Measurements from ENCODE around the gene ARL8B.
"Not testable (repeated sequence)": the region's sequence is repeated elsewhere in the genome, so short reads cannot be mapped to it uniquely, and the experiment has no call there.

The ARL8B gene

DNA sequence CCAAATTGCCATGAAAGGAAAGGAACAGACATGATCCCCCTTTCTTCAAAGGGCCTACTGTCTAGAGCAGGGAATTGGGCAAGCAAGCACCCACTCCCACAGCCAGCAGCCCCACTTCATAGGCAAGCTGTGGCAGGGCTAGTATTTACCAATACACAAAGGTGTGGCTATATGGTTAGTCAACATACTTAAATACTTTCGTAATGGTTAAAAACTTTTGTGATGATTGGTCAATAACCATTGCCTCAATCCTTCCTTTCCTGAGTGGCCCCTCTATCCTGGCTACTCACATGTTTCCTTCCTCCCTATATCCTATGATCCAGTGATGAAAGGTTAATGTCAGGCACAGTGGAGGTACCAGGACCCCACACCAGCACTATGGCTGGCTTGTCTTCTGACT is 30.1 kb upstream of the ARL8B start:
- FAIRE-seq (no peak), DNase-seq (ENCODE audit: insufficient read length) (no peak)
- TF ChIP-seq POLR2A (IDR thresholded peaks at IDR 0.05; ENCODE audit: low read depth, low read length) (no peak), POLR2AphosphoS5 (IDR thresholded peaks at IDR 0.05; ENCODE audit: low read depth, low read length) (no peak), TAF1 (IDR thresholded peaks at IDR 0.05; ENCODE audit: borderline replicate concordance, low read depth, low read length) (no peak)

DNA sequence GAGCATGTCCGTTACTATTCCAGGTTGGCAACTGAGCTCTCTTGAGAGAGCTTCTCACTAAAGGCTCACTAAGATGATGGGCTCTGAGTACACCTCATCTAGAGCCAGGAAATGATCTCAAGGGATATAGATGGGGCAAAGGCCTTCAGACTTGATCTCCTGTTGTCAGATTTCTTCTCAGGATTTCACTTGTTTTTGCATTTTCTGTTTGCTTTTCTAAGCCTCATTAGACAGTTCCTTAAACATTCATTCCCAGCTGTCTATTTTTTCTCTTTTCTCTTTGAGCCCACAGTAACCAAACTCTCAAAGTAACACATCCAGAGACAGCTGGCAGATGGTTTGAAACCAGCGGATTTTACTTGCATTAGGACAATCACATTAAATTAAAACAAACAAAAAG is 28.4 kb upstream of the ARL8B start:
- no peak for DNase-seq (ENCODE audit: insufficient read length)
- TF ChIP-seq TAF1 (IDR thresholded peaks at IDR 0.05; ENCODE audit: borderline replicate concordance, low read depth, low read length) (no peak), POLR2A (IDR thresholded peaks at IDR 0.05; ENCODE audit: low read depth, low read length) (no peak), POLR2AphosphoS5 (IDR thresholded peaks at IDR 0.05; ENCODE audit: low read depth, low read length) (no peak)
- no peak for FAIRE-seq

DNA sequence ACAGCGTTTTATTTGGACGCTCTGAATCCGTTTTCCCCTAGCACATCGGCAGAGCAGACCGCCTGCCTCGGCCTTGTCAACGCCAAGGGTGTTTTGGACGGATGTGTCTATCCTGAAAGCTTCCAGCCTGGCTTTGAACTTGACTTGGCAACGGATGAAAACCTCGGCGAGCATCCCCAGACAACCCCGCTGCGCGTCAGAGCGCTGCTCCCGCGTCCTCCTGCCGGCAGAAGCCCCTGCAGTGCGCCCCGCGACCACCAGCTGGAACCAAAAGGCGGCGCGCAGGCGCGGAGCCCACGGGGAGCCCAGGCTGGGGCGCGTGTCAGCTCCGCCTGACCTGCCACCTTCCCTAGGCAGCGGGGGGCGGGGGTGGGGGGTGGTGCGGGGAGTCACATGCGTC is 26.2 kb upstream of the ARL8B start:
- no peak for DNase-seq (ENCODE audit: insufficient read length)
- FAIRE-seq: no peak
- TF ChIP-seq POLR2A (IDR thresholded peaks at IDR 0.05; ENCODE audit: low read depth, low read length): no peak
- TF ChIP-seq TAF1 (IDR thresholded peaks at IDR 0.05; ENCODE audit: borderline replicate concordance, low read depth, low read length): no peak
- no peak for TF ChIP-seq POLR2AphosphoS5 (IDR thresholded peaks at IDR 0.05; ENCODE audit: low read depth, low read length)

DNA sequence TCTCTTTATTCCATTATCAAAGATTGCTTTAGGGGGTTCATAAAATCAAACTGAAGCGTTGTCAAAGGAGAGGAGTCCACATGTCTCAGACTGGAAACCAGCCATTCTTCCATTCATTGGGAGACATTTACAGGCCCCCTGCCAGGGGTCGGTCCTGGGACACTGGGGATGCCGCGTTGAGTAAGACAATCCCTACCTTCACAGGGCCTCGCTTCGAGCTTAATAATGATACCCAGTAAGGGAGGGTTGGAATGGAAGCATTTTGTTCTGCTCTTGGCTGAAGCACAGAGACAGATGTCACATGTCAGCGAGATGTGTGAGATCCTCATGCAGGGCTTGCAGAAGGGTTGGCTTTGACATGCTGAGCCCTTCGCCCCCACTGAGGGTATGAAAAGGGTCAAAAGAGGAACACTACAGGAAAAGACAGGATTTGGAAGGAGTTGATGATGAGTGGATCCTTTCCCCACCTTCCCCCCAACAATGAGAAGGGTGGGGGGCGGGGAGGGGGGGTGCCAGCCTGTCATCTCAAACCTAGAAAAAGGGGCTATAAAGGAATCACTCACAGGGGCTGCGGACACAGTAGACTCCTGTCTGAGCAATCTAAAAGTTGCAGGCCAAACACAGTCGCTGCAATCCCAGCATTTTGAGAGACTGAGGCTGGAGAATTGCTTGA is 25.6 kb upstream of the ARL8B start:
- DNase-seq (ENCODE audit: insufficient read length) (no peak), FAIRE-seq (no peak)
- no peak for TF ChIP-seq TAF1 (IDR thresholded peaks at IDR 0.05; ENCODE audit: borderline replicate concordance, low read depth, low read length)
- TF ChIP-seq POLR2A (IDR thresholded peaks at IDR 0.05; ENCODE audit: low read depth, low read length): no peak
- no peak for TF ChIP-seq POLR2AphosphoS5 (IDR thresholded peaks at IDR 0.05; ENCODE audit: low read depth, low read length)

DNA sequence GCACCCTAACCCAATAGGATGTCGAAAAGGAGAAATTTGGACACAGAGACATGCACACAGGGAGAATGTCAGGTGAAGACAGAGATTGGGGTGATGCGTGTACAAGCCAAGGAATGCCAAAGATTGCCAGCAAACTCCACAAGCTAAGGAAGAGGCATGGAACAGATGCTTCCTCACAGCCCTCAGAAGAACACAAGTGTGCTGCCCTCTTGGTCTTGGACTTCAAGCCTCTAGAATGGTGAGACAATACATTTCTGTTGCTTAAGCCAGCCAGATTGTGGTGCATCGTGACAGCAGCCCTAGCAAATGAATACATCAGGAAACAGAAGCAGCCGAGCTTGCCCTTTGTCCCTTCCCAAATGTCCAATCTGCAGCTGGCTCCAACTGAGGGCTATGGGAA is 23.7 kb upstream of the ARL8B start:
- no peak for DNase-seq (ENCODE audit: insufficient read length)
- no peak for FAIRE-seq
- TF ChIP-seq TAF1 (IDR thresholded peaks at IDR 0.05; ENCODE audit: borderline replicate concordance, low read depth, low read length) (no peak), POLR2AphosphoS5 (IDR thresholded peaks at IDR 0.05; ENCODE audit: low read depth, low read length) (no peak), POLR2A (IDR thresholded peaks at IDR 0.05; ENCODE audit: low read depth, low read length) (no peak)

DNA sequence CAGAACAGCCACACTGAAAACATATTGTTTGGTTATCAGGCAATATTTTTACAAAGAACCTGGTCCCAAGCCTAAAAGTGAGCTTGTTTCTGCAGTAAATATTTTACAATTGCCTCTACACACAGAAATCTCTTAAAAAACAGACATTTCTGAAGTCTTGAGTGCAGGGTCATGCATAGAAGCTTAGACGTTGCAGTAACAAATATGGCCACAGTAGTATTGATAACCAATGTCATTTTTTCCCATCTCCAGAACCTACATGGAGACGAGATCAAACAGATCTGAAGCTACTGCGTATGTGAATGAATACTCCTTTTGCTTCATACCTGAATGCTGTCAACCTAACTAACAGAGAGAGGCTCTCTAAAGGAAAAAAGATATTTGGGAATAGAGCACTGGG is 19.6 kb upstream of the ARL8B start:
- DNase-seq (ENCODE audit: insufficient read length) (no peak), FAIRE-seq (no peak)
- TF ChIP-seq TAF1 (IDR thresholded peaks at IDR 0.05; ENCODE audit: borderline replicate concordance, low read depth, low read length) (no peak), POLR2AphosphoS5 (IDR thresholded peaks at IDR 0.05; ENCODE audit: low read depth, low read length) (no peak), POLR2A (IDR thresholded peaks at IDR 0.05; ENCODE audit: low read depth, low read length) (no peak)

DNA sequence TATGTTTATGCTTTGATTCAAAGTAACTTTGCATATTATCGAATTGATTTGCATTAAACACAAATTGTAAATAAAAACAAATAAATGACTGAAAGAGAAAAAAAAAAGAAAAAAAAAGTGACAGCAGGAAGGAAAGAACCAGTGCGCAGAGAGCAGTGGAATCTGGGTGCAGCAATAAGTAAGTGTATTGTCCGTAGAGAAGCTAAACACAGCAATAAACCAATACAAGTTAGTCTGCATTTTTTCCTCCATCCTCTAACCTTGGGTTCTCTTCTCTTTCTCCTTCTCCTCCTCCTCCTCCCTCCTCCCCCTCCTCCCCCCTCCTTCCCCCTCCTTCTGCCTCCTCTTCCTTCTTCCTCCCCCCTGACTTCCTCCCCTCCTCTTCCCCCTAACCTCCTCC is 18.3 kb upstream of the ARL8B start:
- FAIRE-seq (no peak), DNase-seq (ENCODE audit: insufficient read length) (no peak)
- no peak for TF ChIP-seq POLR2A (IDR thresholded peaks at IDR 0.05; ENCODE audit: low read depth, low read length)
- TF ChIP-seq TAF1 (IDR thresholded peaks at IDR 0.05; ENCODE audit: borderline replicate concordance, low read depth, low read length): no peak
- no peak for TF ChIP-seq POLR2AphosphoS5 (IDR thresholded peaks at IDR 0.05; ENCODE audit: low read depth, low read length)

DNA sequence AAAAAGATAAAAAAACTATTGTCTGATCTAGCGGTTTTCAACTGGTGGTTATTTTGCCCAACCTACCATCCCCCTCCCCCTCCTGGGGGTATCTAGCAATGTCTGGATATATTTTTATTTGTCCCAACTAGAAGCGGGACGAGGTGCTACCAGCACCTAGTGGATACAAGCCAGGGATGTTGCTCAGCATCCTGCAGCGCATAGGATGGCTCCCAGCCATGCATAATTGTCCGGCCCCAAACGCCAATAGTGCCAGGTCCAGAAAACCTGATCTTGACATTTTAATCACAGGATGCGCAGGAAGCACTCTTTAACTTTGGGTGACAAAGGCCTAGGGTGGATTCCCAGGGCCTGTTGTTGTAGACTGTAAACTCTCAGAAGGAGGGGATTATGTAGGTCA is 17.0 kb upstream of the ARL8B start:
- FAIRE-seq: no peak
- TF ChIP-seq POLR2A (IDR thresholded peaks at IDR 0.05; ENCODE audit: low read depth, low read length) (no peak), TAF1 (IDR thresholded peaks at IDR 0.05; ENCODE audit: borderline replicate concordance, low read depth, low read length) (no peak), POLR2AphosphoS5 (IDR thresholded peaks at IDR 0.05; ENCODE audit: low read depth, low read length) (no peak)
- no peak for DNase-seq (ENCODE audit: insufficient read length)

DNA sequence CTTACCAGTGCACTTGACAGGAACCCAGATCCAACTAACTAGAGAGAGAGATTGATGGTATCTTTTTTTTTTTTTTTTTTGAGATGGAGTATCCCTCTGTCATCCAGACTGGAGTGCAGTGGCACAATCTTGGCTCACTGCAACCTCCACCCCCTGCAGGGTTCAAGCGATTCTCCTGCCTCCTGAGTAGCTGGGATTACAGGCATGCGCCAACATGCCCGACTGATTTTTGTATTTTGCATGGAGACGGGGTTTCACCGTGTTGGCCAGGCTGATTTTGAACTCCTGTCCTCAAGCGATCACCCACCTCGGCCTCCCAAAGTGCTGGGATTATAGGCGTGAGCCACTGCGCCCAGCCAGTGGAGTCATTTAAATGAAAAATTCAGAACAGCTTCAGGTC is 15.7 kb upstream of the ARL8B start:
- not testable (repeated sequence) for DNase-seq (ENCODE audit: insufficient read length); FAIRE-seq

DNA sequence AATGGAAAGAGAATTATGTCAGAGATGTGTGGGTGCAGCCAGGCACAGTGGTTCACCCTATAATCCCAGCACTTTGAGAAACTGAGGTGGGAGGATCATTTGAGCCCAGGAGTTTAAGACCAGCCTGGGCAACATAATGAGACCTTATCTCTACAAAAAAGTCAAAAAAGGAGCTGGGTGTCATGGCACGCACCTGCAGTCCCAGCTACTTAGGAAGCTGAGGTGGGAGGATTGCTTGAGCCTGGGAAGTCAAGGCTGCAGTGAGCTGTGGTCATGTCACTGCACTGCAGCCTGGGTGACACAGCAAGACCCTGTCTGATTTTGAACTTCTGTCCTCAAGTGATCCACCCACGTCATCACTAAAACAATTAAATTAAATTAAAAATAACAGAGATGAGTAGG is 15.2 kb upstream of the ARL8B start:
- not testable (repeated sequence) for DNase-seq (ENCODE audit: insufficient read length); FAIRE-seq

DNA sequence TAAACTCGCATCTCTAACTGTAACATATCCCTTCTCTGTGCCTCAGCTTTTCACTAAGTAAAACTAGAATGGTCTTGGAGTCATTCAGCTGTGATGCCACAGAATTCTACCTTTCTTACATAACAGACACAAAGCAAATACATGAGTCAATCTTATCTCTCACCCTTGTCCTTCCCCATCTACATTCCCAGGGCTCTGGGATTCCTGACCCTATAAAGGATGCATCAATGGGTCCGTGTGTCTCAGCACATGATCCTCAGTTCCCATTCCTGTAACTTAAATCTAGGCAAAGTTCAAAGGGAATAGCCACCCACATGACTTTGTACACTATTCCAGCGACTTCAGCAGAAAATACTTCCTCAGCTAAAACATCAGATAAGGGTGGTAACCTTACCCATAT is 11.8 kb upstream of the ARL8B start:
- FAIRE-seq (no peak), DNase-seq (ENCODE audit: insufficient read length) (no peak)
- no peak for TF ChIP-seq TAF1 (IDR thresholded peaks at IDR 0.05; ENCODE audit: borderline replicate concordance, low read depth, low read length)
- TF ChIP-seq POLR2AphosphoS5 (IDR thresholded peaks at IDR 0.05; ENCODE audit: low read depth, low read length): no peak
- no peak for TF ChIP-seq POLR2A (IDR thresholded peaks at IDR 0.05; ENCODE audit: low read depth, low read length)

DNA sequence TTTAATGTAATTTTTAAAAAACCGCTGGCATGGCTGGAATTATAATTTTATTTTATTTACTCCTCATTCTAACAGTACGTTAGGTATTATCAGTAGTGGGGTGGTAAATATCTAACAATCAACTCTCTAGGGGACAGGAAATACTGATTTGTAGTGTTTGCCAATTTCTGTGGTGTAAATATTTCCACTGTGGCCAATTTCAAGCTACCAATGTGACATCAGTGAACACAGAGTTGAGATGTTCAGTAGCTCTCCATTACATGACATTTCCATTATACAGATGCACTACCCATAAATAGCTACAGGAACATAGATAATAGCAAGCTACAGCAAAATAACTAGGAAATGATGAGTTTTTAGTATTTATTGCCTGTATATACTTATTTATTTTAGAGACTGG is 10.0 kb upstream of the ARL8B start:
- no peak for FAIRE-seq

DNA sequence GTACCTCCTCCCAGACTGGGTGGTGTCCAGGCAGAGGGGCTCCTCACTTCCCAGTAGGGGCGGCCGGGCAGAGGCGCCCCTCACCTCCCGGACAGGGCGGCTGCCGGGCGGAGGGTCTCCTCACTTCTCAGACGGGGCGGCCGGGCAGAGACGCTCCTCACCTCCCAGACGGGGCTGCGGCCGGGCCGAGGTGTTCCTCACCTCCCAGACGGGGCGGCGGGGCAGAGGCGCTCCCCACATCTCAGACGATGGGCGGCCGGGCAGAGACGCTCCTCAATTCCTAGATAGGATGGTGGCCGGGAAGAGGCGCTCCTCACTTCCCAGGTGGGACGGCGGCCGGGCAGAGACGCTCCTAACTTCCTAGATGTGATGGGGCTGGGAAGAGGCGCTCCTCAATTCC is 8.4 kb upstream of the ARL8B start:
- FAIRE-seq; DNase-seq (ENCODE audit: insufficient read length): not testable (repeated sequence)

More for the DNA sequence above, 10.0 kb upstream of the ARL8B start:
- DNase-seq (ENCODE audit: insufficient read length): no peak
- no peak for TF ChIP-seq POLR2A (IDR thresholded peaks at IDR 0.05; ENCODE audit: low read depth, low read length)
- no peak for TF ChIP-seq TAF1 (IDR thresholded peaks at IDR 0.05; ENCODE audit: borderline replicate concordance, low read depth, low read length)
- TF ChIP-seq POLR2AphosphoS5 (IDR thresholded peaks at IDR 0.05; ENCODE audit: low read depth, low read length): no peak
